A549 treated with Hydrocortisone at 1 μM for 4 hours (cell line): ENCODE results near the gene THNSL1. TPM values are rescaled to one million over a fixed set of nuclear protein-coding genes. Genes with fewer than 3 reads are reported as not detected.

Experiments
- total RNA-seq: library from RNA; stranded (reverse); fragments of 200-300 nt; extraction: Qiagen RNA extraction; gene quantifications from 5 replicates; pipeline ENCODE4 v1.2.3, GENCODE V29; 2022

The THNSL1 gene, protein sequence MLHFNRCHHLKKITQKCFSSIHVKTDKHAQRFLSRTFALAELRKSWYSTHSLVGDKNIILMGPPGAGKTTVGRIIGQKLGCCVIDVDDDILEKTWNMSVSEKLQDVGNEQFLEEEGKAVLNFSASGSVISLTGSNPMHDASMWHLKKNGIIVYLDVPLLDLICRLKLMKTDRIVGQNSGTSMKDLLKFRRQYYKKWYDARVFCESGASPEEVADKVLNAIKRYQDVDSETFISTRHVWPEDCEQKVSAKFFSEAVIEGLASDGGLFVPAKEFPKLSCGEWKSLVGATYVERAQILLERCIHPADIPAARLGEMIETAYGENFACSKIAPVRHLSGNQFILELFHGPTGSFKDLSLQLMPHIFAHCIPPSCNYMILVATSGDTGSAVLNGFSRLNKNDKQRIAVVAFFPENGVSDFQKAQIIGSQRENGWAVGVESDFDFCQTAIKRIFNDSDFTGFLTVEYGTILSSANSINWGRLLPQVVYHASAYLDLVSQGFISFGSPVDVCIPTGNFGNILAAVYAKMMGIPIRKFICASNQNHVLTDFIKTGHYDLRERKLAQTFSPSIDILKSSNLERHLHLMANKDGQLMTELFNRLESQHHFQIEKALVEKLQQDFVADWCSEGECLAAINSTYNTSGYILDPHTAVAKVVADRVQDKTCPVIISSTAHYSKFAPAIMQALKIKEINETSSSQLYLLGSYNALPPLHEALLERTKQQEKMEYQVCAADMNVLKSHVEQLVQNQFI
- 3.6 to 4.8 TPM (median 4.3 TPM) in 5 replicates for total RNA-seq

DNA sequence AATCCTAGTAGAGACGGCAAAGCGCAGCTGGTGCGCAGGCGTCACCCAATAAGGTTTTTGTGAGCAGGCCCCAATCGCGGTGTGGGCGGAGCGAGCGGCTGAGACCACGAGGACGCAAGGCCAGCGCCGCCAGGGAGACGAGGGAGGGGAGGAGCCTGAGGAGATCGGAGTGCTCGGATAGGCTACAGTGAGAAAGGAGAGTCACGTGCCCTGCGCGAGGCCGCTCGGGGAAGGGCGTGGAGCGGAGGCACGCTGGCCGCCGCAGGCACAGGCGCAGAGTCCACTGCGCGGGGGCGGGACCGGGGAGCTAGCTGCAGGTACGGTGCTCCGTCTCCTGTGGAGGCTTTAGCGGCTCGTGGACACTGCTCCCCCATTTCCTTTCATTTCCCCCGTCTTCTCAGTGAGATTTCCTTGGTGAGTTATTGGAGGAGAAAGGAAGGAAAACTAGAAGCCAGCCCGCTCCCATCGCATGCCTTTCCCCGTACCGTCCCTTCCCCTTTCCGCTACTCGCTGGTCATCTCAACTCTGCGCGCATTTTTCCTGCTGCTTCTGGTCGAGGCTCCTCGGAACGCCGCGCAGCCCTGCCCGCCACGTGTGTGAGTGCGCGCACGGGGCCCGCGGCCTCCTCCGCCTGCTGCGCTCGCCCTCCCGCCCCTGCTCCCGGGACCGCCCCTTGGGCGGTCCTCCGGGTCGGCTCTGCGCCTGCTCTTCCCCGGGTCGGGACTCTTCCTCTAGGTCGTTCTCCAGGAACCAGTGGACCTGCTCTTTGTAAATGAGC is at the start of gene THNSL1:
THNSL1 (plus strand) TSS at position 237 of the 778 bp plus-strand sequence. CDS start 6,612 bp downstream, outside the sequence.

DNA sequence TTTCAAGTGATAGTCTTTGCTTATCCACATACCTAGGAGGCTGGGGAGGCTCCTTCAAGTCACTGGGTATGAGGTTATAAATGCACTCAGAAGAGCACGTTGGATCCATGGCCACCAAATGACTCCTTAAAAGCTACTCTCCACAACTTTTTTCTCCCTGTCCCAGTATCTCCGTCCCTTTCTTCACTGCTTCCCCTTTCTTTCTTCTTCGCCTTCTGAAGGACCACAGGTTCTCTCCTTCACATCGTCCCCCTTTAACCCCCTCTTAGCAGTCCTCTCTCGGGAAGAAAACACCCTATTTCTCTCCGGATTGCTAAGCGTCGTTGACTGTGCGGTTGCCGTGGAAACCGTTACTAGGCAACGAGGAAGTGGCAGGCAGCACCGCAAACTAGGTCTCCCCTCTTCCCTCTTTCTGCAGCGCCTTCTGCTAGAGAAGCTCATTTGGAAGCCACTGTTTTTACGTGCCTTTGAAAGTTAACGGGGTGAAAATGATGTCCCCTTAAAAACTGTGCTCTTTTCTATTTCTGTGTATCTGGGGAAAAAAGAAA is 510 bp upstream of the THNSL1 start, which contains the start of gene ENKUR:
ENKUR (minus strand) TSS at position 331 of the 548 bp plus-strand sequence; CDS start at position 109, 222 bp downstream.

Other genes with a start within 250 kb of the THNSL1 start
- gene PRTFDC1, start 64.0 kb upstream of the THNSL1 start, total RNA-seq: 15.8 to 19.8 TPM (median 17.5 TPM) in 5 replicates
- gene ENKUR, start 454 bp upstream of the THNSL1 start, total RNA-seq: 0.17 to 0.41 TPM (median 0.24 TPM) in 5 replicates
- gene GPR158, start 158.4 kb downstream of the THNSL1 start, total RNA-seq: 0.05 to 0.07 TPM (median 0.05 TPM) in 5 replicates